NOMO-1 treated with DMSO at 0.1 percent for 48 hours (cell line): ENCODE data around the gene PER2.

Source experiments
- DNase-seq: peaks from one replicate; lab custom pipeline; 2025; ENCODE audit not compliant: unreplicated experiment; lab: John Stamatoyannopoulos, UW

The PER2 gene

GRCh38 chr2:238231809-238232208 is 56.6 kb downstream of the PER2 start:
- DNase-seq: no peak

DNA sequence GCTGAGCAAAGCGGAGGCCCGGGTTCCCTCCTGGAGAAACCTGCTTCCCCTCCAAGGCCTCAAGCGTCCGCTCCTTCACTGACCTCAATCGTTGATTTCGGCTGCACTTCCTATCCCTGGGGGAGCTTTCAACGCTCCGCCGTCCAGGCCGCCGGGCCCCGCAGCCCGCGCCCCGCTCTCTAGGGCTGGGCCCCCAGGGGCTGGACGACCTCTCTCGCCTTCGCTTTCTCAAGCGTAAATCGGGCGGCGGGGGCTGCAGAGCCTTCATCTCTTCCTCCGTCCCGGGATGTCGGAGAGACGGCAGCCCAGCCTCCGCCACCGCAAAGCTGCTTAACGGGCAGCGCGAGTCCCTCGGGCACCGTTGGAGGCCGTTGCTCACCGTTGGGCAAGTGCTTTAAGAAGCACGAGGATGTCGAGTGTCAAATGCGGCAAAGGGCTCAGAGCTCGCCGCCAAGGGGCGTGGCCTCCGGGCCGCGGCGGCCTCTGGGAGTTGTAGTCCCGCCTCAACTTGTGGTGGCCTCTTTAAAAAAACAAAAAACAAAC is 57.1 kb downstream of the PER2 start:
- DNase-seq: peak; percentile 78

DNA sequence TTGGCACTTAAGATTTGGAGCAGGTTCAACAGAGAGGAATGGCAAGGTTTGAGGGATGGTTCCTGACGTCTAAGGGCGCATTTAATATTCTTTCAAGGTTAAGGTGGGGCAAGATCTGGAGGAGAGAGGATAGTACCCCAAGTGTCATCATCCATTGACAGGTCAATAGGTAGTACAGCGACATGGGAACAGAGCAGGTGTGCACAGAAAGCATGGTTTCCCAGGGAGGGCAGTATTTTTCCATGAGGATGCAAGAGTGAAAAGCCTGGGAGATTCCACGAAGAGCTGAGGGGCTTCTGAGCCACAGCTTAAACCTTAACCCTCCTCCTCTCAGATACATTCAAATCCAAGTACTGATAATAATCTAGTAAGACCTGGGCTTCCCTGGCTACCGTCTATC is 57.7 kb downstream of the PER2 start:
- no peak for DNase-seq

GRCh38 chr2:238228700-238229099 is 59.7 kb downstream of the PER2 start:
- no peak for DNase-seq

GRCh38 chr2:238227587-238228032 is 60.8 kb downstream of the PER2 start:
- no peak for DNase-seq

- no peak for DNase-seq
These were observed 61.5 kb downstream of the PER2 start for GRCh38 chr2:238226698-238227586.

GRCh38 chr2:238225911-238226697 is 62.3 kb downstream of the PER2 start:
- DNase-seq: no peak

DNA sequence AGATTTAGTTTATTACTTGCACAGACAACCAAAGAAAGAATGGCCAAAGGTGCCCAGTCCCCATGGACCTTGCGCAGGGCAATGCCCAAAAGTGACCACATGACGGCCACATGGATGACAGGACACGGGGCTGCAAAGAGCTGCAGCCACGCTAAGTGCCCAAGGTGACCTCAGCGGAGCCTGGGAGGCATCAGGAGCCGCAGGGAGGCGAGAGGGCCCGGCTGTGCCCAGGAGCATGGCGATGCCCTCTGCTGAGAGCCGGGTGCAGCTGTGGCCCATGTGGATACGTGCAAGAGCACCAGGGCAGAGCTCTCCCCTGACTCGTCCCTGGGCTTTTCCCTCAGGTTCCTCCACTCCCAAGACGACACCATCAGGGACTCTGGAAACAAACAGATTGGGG is 63.3 kb downstream of the PER2 start:
- DNase-seq: no peak

GRCh38 chr2:238224356-238225035 is 63.9 kb downstream of the PER2 start:
- DNase-seq: no peak

DNA sequence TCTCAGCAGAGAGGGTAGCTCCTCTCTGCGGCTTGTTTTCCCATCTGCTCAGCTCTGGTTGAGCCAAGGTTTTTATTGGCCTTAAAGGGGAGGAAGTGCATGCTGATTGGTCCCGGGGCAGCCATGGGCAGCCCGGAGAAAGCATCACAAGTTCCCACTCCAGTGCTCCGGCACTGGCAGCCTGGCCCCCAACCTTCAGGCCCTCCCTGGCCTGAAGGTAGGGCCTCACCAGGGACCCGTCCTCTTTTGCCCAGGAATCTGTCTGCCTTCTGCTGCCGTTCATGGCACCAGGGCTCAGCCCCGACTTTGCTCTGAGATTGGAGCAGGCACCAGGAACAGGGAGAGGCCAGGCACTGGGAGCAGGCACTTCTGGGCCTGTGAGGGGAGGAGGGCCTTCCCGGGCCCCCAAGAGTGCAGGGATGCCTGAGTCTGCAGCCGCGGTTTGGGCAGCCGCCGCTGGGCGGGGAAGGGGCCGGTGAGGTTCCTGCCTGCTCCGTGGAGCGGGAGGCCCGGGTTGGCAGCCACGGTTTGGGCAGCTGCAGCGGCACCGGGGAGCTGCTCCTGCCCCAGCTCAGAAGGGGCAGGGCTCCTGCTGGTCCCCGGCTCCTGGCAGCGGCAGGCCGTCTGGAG is 67.4 kb downstream of the PER2 start:
- DNase-seq: no peak

- DNase-seq: no peak
These were observed 68.0 kb downstream of the PER2 start for GRCh38 chr2:238220274-238220891.

DNA sequence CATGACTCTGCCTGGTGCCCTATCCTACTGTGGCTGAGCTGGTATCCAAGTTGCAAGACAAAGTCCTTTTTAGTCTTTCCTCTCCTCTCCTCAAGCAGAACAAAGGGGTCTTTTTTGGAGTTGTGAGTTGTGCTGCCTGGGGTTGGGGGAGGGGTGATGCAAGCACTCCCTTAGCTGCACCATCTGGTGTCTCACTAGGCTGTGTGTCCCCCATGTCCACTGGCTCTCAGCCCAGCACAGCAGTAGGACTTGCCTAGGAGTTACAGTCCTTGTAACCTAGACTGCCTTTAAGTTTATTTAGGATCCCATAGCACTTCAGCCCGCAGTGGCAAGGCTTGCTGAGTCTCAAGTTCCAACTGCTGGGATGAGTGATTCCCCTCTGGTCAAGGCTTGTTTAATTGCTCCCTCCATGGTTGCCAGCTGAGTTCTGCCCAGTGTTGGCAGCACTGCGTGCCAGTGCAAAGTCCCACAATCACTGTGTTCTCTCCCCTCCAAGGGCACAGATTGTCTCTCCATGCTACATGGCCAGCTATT is 71.7 kb downstream of the PER2 start:
- DNase-seq: no peak

DNA sequence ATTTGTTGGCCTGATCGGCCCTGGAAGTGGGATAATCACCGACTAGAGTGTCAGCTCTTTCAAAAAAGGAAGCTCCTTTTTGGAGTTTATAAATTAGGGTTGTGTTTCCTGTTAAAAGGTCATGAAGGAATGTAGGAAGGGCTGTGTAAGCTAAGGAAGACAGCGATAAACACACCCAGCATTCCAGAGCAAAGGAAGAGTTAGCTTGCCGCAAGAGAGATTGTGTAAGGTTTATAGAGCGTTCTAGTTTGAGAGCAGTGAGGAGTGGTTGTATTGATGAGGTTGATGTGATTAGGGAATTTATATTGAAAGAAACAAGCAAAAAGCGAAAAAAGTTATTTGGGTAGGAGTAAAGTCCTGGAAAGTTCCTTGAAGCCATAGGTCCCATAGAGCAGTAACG is 81.4 kb downstream of the PER2 start:
- DNase-seq: no peak

- peak; percentile 63 for DNase-seq
These were observed 84.3 kb downstream of the PER2 start for GRCh38 chr2:238203973-238204683.

- peak; percentile 72 for DNase-seq
These were observed 85.1 kb downstream of the PER2 start, which contains the start of gene ILKAP for GRCh38 chr2:238203094-238203972. Gene ILKAP (minus strand): TSS chr2:238203695. CDS start chr2:238203553, 142 bp downstream.

GRCh38 chr2:238202326-238203093 is 85.9 kb downstream of the PER2 start:
- peak; percentile 24 for DNase-seq
